Lower leg skin (tissue), 4 donors: ENCODE results near the gene BNIP3. TPM values are rescaled to one million over a fixed set of nuclear protein-coding genes. Genes with fewer than 3 reads are reported as not detected.

Source experiments
- DNase-seq, 2 donors: peaks; one replicate each; pipeline ENCODE4 v3.0.0-alpha.2; 2019; ENCODE audit warnings: low spot score in 2 of 2
- H3K4me3 ChIP-seq: fragments of 200-600 bp; sonication (generic); 2 replicates; pipeline ENCODE4 v1.5.1; 2017; ENCODE audit warnings: mild to moderate bottlenecking, low read depth; ENCODE audit not compliant: poor library complexity, severe bottlenecking
- POLR2A ChIP-seq, 2 donors: fragments of 450-650 bp; IDR thresholded peaks; one replicate each; pipeline ENCODE4 v1.6.1; 2016 to 2017; ENCODE audit warnings: antibody characterized with exemption in 2 of 2, mild to moderate bottlenecking in 1 of 2, moderate library complexity in 1 of 2
- WGBS, 2 donors: methylation state at CpG; one replicate each; pipeline ENCODE4 v1.1.5; 2018; 5-methylcytosine and 5-hydroxymethylcytosine counted together
- intact Hi-C: fragments of 100-400 bp; cut with DNase I; formaldehyde crosslinking; loops from one replicate; pipeline ENCODE4 v1.15.0; 2023; ENCODE audit warnings: low total_unique reads
- total RNA-seq, 4 donors: library from RNA; depleted of rRNA; stranded (reverse); fragments of >200 nt; gene quantifications; one replicate each; pipeline ENCODE4 v1.1.0, GENCODE V29; 2016
- TF ChIP-seq, protein P1 (sequence below), 3 donors: fragments of 450-650 bp; IDR thresholded peaks; one replicate each; pipeline ENCODE4 v1.5.1; 2016; ENCODE audit warnings: antibody characterized with exemption in 3 of 3, mild to moderate bottlenecking in 3 of 3, moderate library complexity in 2 of 3

BNIP3 gene
- total RNA-seq, 4 donors from 2014 or later, result 78.4 to 241 (median 168) TPM

DNA sequence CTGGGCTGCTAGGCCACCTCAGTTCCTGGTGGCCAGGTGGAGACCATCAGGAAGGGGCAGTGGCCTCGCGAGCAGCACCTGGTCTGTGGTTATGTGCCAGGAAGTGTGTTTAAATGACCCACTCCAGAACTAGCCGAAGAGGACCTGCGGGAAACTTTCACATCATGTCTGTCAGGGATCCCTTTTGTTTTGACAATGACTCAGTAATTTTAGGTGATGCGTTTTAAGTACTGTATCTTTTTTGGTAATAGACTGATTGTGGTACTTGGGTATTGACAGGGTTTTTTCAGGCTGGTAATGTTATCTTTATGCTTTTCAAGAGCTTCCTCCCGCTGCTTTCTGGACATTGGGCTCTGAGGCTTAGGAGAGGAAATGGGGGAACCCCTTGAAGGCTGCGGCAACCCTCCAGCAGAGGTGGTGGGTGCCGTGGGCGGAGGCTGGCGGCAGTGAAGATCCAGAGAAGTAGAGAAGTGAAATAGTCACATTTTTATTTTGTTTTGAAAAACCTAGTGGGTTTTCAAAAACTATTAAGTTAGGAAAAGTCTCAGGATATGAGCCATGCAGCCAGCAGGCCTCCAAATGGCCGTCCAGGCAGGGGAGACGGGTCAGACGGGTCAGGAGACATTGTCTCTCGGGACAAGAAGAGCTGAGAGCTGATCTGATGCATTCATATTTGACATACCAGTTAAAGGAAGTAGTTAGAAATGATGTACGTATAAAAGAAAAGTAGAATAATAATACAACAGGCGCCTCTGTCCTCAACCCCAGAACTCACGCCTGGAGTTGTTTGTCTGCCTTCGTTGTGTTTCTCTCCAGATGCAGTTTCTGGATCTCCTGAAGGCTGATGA is 53.3 kb downstream of the BNIP3 start:
- intact Hi-C loops, result no loop called here
- WGBS, 2 donors, result 77 to 78% methylated on average over 18 of the region's 18 CpGs
- DNase-seq, result no peak
- TF ChIP-seq, protein P1, sequence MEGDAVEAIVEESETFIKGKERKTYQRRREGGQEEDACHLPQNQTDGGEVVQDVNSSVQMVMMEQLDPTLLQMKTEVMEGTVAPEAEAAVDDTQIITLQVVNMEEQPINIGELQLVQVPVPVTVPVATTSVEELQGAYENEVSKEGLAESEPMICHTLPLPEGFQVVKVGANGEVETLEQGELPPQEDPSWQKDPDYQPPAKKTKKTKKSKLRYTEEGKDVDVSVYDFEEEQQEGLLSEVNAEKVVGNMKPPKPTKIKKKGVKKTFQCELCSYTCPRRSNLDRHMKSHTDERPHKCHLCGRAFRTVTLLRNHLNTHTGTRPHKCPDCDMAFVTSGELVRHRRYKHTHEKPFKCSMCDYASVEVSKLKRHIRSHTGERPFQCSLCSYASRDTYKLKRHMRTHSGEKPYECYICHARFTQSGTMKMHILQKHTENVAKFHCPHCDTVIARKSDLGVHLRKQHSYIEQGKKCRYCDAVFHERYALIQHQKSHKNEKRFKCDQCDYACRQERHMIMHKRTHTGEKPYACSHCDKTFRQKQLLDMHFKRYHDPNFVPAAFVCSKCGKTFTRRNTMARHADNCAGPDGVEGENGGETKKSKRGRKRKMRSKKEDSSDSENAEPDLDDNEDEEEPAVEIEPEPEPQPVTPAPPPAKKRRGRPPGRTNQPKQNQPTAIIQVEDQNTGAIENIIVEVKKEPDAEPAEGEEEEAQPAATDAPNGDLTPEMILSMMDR (IDR thresholded peaks at IDR 0.05), result no peak
- TF ChIP-seq POLR2A (IDR thresholded peaks at IDR 0.05), result no peak
- no peak overlapping the region for H3K4me3 ChIP-seq

GRCh38 chr10:131926743-131927595 is 54.8 kb downstream of the BNIP3 start:
- no peak overlapping the region for H3K4me3 ChIP-seq
- TF ChIP-seq, protein P1 (IDR thresholded peaks at IDR 0.05), result no peak
- TF ChIP-seq POLR2A (IDR thresholded peaks at IDR 0.05), result no peak
- no peak for DNase-seq
- WGBS, 2 donors, result 96% methylated on average over 28 of the region's 28 CpGs
- intact Hi-C loops, result no loop called here

DNA sequence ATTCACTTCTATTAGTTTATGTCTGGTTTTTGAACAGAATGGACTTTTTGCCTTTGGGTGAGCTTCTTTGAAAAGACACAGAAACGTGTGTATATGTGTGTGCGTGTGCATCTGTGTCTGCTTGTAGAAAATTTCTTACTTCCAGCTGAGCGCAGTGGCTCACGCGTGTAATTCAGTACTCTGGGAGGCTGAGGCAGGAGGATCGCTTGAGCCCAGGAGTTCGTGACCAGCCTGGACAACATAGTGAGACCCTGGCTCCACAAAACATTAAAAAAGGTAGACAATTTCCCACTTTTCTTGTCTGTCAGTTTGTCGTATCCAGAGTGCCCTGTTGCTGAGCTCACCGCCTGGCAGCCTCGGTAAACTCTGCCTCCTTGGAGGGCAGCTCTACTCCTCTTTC is 55.5 kb downstream of the BNIP3 start:
- TF ChIP-seq, protein P1 (IDR thresholded peaks at IDR 0.05), result no peak
- no peak for TF ChIP-seq POLR2A (IDR thresholded peaks at IDR 0.05)
- intact Hi-C loops, result no loop called here
- WGBS, 2 donors, result 96% methylated on average over 10 of the region's 10 CpGs
- DNase-seq, result no peak
- no peak overlapping the region for H3K4me3 ChIP-seq

DNA sequence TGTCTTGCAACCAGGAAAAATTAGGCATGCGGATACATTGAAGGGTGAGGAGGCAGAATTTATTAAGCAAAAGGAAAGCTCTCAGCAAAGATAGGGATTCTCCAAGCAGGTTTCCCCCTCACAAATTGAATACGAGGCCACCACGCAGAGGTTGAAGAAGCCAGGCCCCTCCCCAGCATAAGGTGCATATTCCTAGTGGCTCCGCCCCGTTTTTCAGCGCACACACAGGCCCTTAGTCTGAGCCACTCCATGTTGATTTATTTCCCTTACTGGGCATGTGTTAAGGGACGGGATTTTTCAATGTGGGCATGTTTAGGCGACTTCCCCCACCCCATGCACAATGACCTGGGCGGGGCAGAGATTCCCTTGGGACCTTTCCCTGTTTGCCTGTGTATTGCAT is 56.0 kb downstream of the BNIP3 start:
- no peak overlapping the region for H3K4me3 ChIP-seq
- WGBS, 2 donors, result 95% methylated on average over 9 of the region's 9 CpGs
- TF ChIP-seq, protein P1 (IDR thresholded peaks at IDR 0.05), result no peak
- TF ChIP-seq POLR2A (IDR thresholded peaks at IDR 0.05), result no peak
- DNase-seq, result no peak
- intact Hi-C loops, result no loop called here

DNA sequence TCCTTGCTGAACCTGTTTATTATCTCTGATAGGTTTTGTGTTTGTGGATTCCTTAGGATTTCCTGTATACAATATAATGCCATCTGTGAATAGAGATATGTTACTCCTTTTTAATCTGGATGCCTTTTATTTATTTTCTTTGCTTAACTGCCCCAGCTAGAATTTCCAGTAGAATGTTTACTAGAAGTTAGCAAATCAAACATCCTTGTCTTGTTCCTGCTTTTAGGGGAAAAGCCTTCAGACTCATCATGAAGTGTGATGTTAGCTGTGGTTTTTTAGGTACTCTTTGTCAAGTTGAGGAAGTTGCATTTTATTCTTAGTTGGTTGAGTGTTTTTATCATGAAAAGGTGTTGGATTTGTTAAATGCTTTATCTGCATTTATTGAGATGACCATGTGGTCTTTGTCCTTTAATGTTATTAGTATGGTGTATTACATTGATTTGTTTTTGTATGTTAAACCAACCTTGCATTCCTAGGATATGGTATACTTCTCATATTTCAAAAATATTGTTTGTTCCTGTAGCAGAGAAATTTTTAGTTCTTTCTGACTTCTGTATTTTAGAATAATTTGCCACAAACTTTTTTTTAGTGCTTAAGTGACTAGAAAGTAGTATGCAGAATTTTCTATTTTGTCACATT is 56.6 kb downstream of the BNIP3 start:
- H3K4me3 ChIP-seq, result no peak overlapping the region
- DNase-seq, result no peak
- TF ChIP-seq POLR2A (IDR thresholded peaks at IDR 0.05), result no peak
- TF ChIP-seq, protein P1 (IDR thresholded peaks at IDR 0.05), result no peak
- intact Hi-C loops, result no loop called here
